GM12878 (cell line): ENCODE results near the gene HOXB3. TPM values are rescaled to one million over a fixed set of nuclear protein-coding genes. Genes with fewer than 3 reads are reported as not detected.

Experiments used
- CREB1 ChIP-seq: IDR thresholded peaks from 2 replicates; pipeline ENCODE4 v1.6.1; 2012; ENCODE audit warnings: low read depth, mild to moderate bottlenecking, inconsistent platforms
- TCF12 ChIP-seq: IDR thresholded peaks from 2 replicates; pipeline ENCODE4 v1.6.1; 2011; ENCODE audit warnings: low read depth, mild to moderate bottlenecking, low read length
- ZNF24 ChIP-seq: fragments of 450-650 bp; IDR thresholded peaks from 2 replicates; pipeline ENCODE4 v1.6.1; 2017; ENCODE audit warnings: antibody characterized with exemption, mild to moderate bottlenecking
- ZSCAN29 ChIP-seq: fragments of 450-650 bp; IDR thresholded peaks from 2 replicates; pipeline ENCODE4 v1.6.1; 2017; ENCODE audit warnings: mild to moderate bottlenecking, moderate library complexity
- polyA plus RNA-seq, 11 experiments: library from polyadenylated mRNA; depleted of rRNA in 4 of 11; unstranded in 6 of 11; stranded (reverse) in 5 of 11; fragments of >200 nt; fragmentation: Nextera tagmentation in 4 of 11; fragmentation: Illumina TruSeq in 1 of 11; extraction: Ambion mirVana in 4 of 11; extraction: Trizol in 1 of 11; gene quantifications; 1 replicate in 1 of 11; 2 replicates in 10 of 11; pipeline versions ENCODE4 v1.2.1 to v1.2.3, GENCODE V29; 2011 to 2016; ENCODE audit warnings: inconsistent platforms in 2 of 11, missing spikeins in 2 of 11, low read depth in 1 of 11
- total RNA-seq, 4 experiments: library from RNA; depleted of rRNA in 3 of 4; stranded (reverse); fragments of >200 nt in 3 of 4; fragmentation: Illumina TruSeq in 1 of 4; extraction: Trizol in 1 of 4; gene quantifications; 2 replicates each; pipeline versions ENCODE4 v1.2.1 to v1.2.3, GENCODE V29; 2013 to 2021
- TF ChIP-seq, protein P1 (sequence below): fragments of 450-650 bp; IDR thresholded peaks from 2 replicates; pipeline ENCODE4 v1.6.1; 2017; ENCODE audit warnings: mild to moderate bottlenecking, moderate library complexity
- TF ChIP-seq, protein P2 (sequence below): IDR thresholded peaks from 2 replicates; pipeline ENCODE4 v1.6.1; 2012; ENCODE audit warnings: low read depth, low read length, improper control_type of control experiment

The HOXB3 gene
- total and polyA plus RNA-seq, 10 of the 15 experiments (the other 5 are each of a cell fraction or from before 2014, with no cell fraction given), result 0.19 to 7.7 (median 2.9) TPM

DNA sequence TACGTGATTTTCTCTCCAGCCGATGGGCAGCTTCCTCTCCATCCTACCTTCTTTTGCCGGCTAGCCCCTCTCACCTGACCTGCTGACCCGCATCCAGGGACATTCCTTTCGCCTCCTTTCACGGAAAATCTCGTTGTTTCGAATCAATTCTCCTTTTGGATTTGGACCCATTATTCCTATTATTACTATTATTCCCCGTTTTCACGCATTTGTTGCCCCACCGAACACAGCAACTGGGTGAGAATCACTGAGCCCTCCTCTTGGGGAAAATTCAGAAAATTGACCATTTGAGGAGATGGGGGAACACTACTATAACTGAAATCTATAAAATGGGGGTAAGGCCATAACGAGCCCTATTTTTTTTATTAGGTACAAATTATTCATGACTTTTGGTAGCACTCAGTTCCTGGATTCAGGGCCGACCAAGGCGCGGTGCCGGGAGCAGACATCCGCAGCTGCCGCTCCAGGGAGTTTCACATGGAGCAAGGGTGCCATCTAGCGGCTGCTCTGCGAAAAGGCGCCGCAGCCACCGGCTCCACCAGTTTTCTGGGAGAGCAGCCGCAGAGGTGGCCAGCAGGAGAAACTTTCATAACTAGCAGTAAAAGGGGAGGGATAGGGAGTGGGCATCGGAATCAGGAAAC is 28.3 kb upstream of the HOXB3 start (continued):
- TF ChIP-seq, protein P1, sequence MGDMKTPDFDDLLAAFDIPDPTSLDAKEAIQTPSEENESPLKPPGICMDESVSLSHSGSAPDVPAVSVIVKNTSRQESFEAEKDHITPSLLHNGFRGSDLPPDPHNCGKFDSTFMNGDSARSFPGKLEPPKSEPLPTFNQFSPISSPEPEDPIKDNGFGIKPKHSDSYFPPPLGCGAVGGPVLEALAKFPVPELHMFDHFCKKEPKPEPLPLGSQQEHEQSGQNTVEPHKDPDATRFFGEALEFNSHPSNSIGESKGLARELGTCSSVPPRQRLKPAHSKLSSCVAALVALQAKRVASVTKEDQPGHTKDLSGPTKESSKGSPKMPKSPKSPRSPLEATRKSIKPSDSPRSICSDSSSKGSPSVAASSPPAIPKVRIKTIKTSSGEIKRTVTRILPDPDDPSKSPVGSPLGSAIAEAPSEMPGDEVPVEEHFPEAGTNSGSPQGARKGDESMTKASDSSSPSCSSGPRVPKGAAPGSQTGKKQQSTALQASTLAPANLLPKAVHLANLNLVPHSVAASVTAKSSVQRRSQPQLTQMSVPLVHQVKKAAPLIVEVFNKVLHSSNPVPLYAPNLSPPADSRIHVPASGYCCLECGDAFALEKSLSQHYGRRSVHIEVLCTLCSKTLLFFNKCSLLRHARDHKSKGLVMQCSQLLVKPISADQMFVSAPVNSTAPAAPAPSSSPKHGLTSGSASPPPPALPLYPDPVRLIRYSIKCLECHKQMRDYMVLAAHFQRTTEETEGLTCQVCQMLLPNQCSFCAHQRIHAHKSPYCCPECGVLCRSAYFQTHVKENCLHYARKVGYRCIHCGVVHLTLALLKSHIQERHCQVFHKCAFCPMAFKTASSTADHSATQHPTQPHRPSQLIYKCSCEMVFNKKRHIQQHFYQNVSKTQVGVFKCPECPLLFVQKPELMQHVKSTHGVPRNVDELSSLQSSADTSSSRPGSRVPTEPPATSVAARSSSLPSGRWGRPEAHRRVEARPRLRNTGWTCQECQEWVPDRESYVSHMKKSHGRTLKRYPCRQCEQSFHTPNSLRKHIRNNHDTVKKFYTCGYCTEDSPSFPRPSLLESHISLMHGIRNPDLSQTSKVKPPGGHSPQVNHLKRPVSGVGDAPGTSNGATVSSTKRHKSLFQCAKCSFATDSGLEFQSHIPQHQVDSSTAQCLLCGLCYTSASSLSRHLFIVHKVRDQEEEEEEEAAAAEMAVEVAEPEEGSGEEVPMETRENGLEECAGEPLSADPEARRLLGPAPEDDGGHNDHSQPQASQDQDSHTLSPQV, result no peak
- TF ChIP-seq, protein P2, sequence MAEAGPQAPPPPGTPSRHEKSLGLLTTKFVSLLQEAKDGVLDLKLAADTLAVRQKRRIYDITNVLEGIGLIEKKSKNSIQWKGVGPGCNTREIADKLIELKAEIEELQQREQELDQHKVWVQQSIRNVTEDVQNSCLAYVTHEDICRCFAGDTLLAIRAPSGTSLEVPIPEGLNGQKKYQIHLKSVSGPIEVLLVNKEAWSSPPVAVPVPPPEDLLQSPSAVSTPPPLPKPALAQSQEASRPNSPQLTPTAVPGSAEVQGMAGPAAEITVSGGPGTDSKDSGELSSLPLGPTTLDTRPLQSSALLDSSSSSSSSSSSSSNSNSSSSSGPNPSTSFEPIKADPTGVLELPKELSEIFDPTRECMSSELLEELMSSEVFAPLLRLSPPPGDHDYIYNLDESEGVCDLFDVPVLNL, result no peak
- TF ChIP-seq ZSCAN29 (no peak), TCF12 (peak; percentile 87), CREB1 (no peak), ZNF24 (no peak)
